Measurements from ENCODE around the gene NBPF12.
"Not testable (repeated sequence)": the region's sequence is repeated elsewhere in the genome, so short reads cannot be mapped to it uniquely, and the experiment has no call there.

DNA sequence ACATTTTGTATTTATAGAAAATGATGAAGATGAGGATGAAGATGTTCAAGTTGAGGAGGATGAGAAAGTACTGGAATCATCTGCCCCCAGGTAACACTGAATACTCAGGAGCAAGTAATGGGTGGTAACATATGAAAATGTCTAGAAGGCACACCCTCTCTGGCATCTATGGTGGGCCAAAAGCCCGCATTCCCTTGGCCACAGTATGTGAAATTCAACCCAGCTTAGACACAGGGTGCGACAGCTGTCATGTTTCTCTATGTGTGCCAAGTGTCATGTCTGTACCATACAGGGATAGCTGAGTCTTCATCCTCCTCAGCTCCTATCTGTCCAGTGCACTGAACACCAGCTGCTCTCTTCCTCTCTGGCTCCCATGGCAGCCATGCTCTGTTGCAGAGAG is 26.2 kb downstream of the NBPF12 start:
- not testable (repeated sequence) for TF ChIP-seq ZNF274 (IDR thresholded peaks at IDR 0.05; ENCODE audit: low read depth, low read length); YY1 (IDR thresholded peaks at IDR 0.05; ENCODE audit: insufficient read depth, insufficient read length)

All from NT2/D1 (cell line).